HCT116 (cell line): ENCODE measurements around the gene PFN2.

Experiments
- CEBPB ChIP-seq: IDR thresholded peaks from 2 replicates; pipeline ENCODE4 v1.6.1; 2012; ENCODE audit warnings: low read depth
- CTCF ChIP-seq, 3 experiments: fragments of 200-600 bp in 1 of 3; sonication (generic) in 1 of 3; IDR thresholded peaks in 2 of 3; conservative IDR thresholded peaks in 1 of 3; 2 replicates each; pipeline ENCODE4 v1.5.1; 2012 to 2017; ENCODE audit warnings: low read depth in 2 of 3, low read length in 2 of 3, antibody characterized with exemption in 1 of 3, borderline replicate concordance in 1 of 3, control low read depth in 1 of 3, mild to moderate bottlenecking in 1 of 3, mixed read lengths in 1 of 3, mixed run types in 1 of 3, moderate library complexity in 1 of 3; ENCODE audit not compliant: insufficient read depth in 1 of 3
- POLR2A ChIP-seq: IDR thresholded peaks from 2 replicates; pipeline ENCODE4 v1.7.0; 2011; ENCODE audit warnings: borderline replicate concordance; ENCODE audit not compliant: insufficient read depth, insufficient read length; ENCODE audit errors: extremely low read depth
- POLR2AphosphoS5 ChIP-seq: IDR thresholded peaks from 2 replicates; pipeline ENCODE4 v1.6.1; 2011; ENCODE audit warnings: mild to moderate bottlenecking, low read depth, low read length, moderate library complexity
- REST ChIP-seq: IDR thresholded peaks from 2 replicates; pipeline ENCODE4 v1.6.1; 2012; ENCODE audit warnings: low read depth
- YY1 ChIP-seq: IDR thresholded peaks from 2 replicates; pipeline ENCODE4 v1.6.1; 2011; ENCODE audit warnings: low read length, low read depth, moderate library complexity, mild to moderate bottlenecking; ENCODE audit not compliant: insufficient replicate concordance; ENCODE audit errors: extremely low read depth

GRCh38 chr3:149920119-149920518 is 50.6 kb downstream of the PFN2 start:
- TF ChIP-seq POLR2A (no peak), REST (no peak), YY1 (no peak), CEBPB (no peak), CTCF (IDR thresholded peaks at IDR 0.05 in 2 of 3, conservative IDR thresholded peaks at IDR 0.05 in 1 of 3; ENCODE audit: borderline replicate concordance in 1 of 3, insufficient read depth in 1 of 3, low read depth in 2 of 3, low read length in 2 of 3) (no peak), POLR2AphosphoS5 (no peak)
